Upper lobe of left lung (tissue), 4 donors: ENCODE data around the gene CFAP57.

Experiments used
- CTCF ChIP-seq, 6 experiments: fragments of 450-650 bp in 4 of 6; fragments of 200-600 bp in 2 of 6; sonication (generic) in 2 of 6; IDR thresholded peaks; one replicate each; pipeline ENCODE4 v1.5.1; 2016 to 2019; ENCODE audit warnings: antibody characterized with exemption in 6 of 6
- POLR2A ChIP-seq, 4 donors: fragments of 450-650 bp; IDR thresholded peaks; one replicate each; pipeline ENCODE4 v1.5.1; 2016 to 2017; ENCODE audit warnings: antibody characterized with exemption in 4 of 4, mild to moderate bottlenecking in 2 of 4
- POLR2AphosphoS5 ChIP-seq, 2 donors: sonication (generic); formaldehyde crosslinking; IDR thresholded peaks; one replicate each; pipeline ENCODE4 v1.5.1; 2017; ENCODE audit warnings: antibody characterized with exemption in 2 of 2

GRCh38 chr1:43153443-43153842 lies 18.7 kb upstream of the CFAP57 start:
- TF ChIP-seq CTCF (IDR thresholded peaks at IDR 0.05) (no peak), POLR2A (IDR thresholded peaks at IDR 0.05) (no peak), POLR2AphosphoS5 (IDR thresholded peaks at IDR 0.05) (no peak)
